Cardiac muscle cell (in vitro differentiated cells and primary cell): ENCODE measurements around the gene FOXI1. TPM values are rescaled to one million over a fixed set of nuclear protein-coding genes. Genes with fewer than 3 reads are reported as not detected.

Source experiments
- DNase-seq, 2 donors: peaks; one replicate each; pipeline versions ENCODE4 v3.0.0 to v3.0.0-alpha.2; 2010 to 2017; ENCODE audit warnings: low read depth in 1 of 2, low spot score in 1 of 2
- H3K27ac ChIP-seq: fragments of 200-600 bp; sonication (generic); 2 replicates; pipeline ENCODE4 v1.5.1; 2016
- H3K27me3 ChIP-seq: fragments of 200-600 bp; sonication (generic); 2 replicates; pipeline ENCODE4 v1.6.0; 2016; ENCODE audit warnings: control low read depth
- H3K36me3 ChIP-seq: fragments of 200-600 bp; sonication (generic); 2 replicates; pipeline ENCODE4 v1.5.1; 2016; ENCODE audit warnings: control low read depth
- H3K4me1 ChIP-seq: fragments of 200-600 bp; sonication (generic); 2 replicates; pipeline ENCODE4 v1.8.1; 2017; ENCODE audit warnings: low read depth, mild to moderate bottlenecking, mixed run types
- H3K4me3 ChIP-seq: fragments of 200-600 bp; sonication (generic); 2 replicates; pipeline ENCODE4 v1.5.1; 2016; ENCODE audit warnings: mild to moderate bottlenecking
- H3K9me3 ChIP-seq: fragments of 200-600 bp; sonication (generic); 2 replicates; pipeline ENCODE4 v1.5.1; 2017; ENCODE audit warnings: low read depth, mild to moderate bottlenecking, control low read depth
- CTCF ChIP-seq: IDR thresholded peaks from 2 replicates; pipeline ENCODE4 v1.5.1; 2012; ENCODE audit warnings: low read depth, mild to moderate bottlenecking, low read length
- polyA plus RNA-seq: library from polyadenylated mRNA; unstranded; fragments of >200 nt; fragmentation: Nextera tagmentation; extraction: Ambion mirVana; gene quantifications from 2 replicates; pipeline ENCODE4 v1.2.1, GENCODE V29; 2016
- total RNA-seq: library from RNA; depleted of rRNA; stranded (reverse); fragments of >200 nt; gene quantifications from 2 replicates; pipeline ENCODE4 v1.2.3, GENCODE V29; 2016

Gene FOXI1
- total and polyA plus RNA-seq, 2 experiments from 2014 or later: not detected

- no peaks in the 10 kb centered on the region for H3K9me3 ChIP-seq
- H3K4me1 ChIP-seq: no peaks in the 10 kb centered on the region
- H3K4me3 ChIP-seq: no peak overlapping the region
- no peak overlapping the region for H3K27ac ChIP-seq
- no peaks in the 10 kb centered on the region for H3K27me3 ChIP-seq
- DNase-seq: no peak
- no peak for TF ChIP-seq CTCF
- no peaks in the 10 kb centered on the region for H3K36me3 ChIP-seq
Observed at GRCh38 chr5:170076211-170076610, 29.5 kb upstream of the FOXI1 start.

DNA sequence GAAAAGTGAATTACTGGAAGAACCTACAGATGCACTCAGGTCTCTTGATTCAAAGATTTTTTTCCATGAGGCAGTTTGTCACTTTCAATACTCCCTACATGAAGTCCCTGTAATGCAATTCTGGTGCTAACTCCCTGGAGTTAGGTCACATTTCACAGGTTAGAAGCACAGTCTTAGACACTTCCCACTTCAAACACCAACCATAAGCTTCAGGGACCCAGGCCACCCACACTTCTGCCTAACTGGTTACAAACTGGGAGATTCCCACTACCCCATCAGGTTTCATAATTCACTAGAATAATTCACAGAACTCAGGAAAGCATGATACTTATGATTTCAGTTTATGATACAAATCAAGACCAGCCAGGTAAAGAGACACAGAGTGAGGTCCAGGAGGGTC is 29.0 kb upstream of the FOXI1 start:
- no peak overlapping the region for H3K4me3 ChIP-seq
- DNase-seq: no peak
- TF ChIP-seq CTCF: no peak
- H3K36me3 ChIP-seq: no peaks in the 10 kb centered on the region
- H3K4me1 ChIP-seq: no peaks in the 10 kb centered on the region
- H3K27ac ChIP-seq: no peak overlapping the region
- H3K27me3 ChIP-seq: no peaks in the 10 kb centered on the region
- no peaks in the 10 kb centered on the region for H3K9me3 ChIP-seq

- H3K4me1 ChIP-seq: no peaks in the 10 kb centered on the region
- H3K9me3 ChIP-seq: no peaks in the 10 kb centered on the region
- no peak overlapping the region for H3K27ac ChIP-seq
- no peak for TF ChIP-seq CTCF
- no peak for DNase-seq
- H3K4me3 ChIP-seq: no peak overlapping the region
- no peaks in the 10 kb centered on the region for H3K27me3 ChIP-seq
- H3K36me3 ChIP-seq: no peaks in the 10 kb centered on the region
Observed at GRCh38 chr5:170077526-170077925, 28.2 kb upstream of the FOXI1 start.

GRCh38 chr5:170078458-170078857 is 27.2 kb upstream of the FOXI1 start:
- no peak overlapping the region for H3K27ac ChIP-seq

DNA sequence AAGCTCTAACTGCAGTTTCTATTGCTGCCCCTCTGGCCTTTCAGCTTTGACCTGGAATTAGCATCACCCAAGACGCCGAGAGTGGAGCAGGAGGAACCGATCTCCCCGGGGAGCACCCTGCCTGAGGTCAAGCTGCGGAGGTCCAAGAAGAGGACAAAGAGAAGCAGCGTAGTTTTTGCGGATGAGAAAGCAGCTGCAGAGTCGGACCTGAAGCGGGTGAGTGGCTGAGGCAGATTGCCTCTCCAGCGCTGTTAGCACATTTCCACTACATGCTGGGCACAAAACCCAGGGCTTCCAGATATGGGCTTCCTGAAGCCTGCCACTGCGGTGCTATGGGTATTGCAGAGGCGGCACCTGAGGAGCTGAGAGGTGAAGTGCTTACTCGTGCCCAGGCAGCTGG is 26.8 kb upstream of the FOXI1 start:
- Histone ChIP-seq H3K27me3 (no peaks in the 10 kb centered on the region), H3K27ac (no peak overlapping the region), H3K9me3 (no peaks in the 10 kb centered on the region), H3K4me1 (no peaks in the 10 kb centered on the region), H3K36me3 (no peaks in the 10 kb centered on the region), H3K4me3 (no peak overlapping the region)
- DNase-seq: no peak
- TF ChIP-seq CTCF: no peak

More at GRCh38 chr5:170078458-170078857, 27.2 kb upstream of the FOXI1 start:
- H3K36me3 ChIP-seq: no peaks in the 10 kb centered on the region
- DNase-seq: no peak
- no peaks in the 10 kb centered on the region for H3K27me3 ChIP-seq
- no peaks in the 10 kb centered on the region for H3K9me3 ChIP-seq
- H3K4me1 ChIP-seq: no peaks in the 10 kb centered on the region
- H3K4me3 ChIP-seq: no peak overlapping the region
- TF ChIP-seq CTCF: no peak

DNA sequence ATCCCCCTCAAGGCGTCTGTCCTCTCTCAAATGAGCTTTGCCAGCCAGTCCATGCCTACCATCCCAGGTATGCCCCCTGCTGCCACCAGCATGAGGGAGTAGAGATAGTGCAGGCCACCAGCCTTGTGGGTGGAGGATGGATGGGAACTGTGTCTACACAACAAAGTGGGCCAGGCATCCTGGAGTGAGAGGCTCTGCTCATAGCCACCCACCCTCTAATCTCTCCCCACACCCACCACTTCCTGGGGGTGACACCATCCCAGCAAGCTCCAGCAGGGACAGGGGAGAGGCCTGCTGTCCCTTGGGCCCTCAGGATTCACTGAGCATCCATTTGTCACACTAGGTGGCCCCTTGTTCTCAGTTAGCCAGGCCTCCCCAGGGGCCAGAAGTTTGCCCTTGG is 25.5 kb upstream of the FOXI1 start:
- H3K27me3 ChIP-seq: no peaks in the 10 kb centered on the region
- DNase-seq: no peak
- H3K9me3 ChIP-seq: no peaks in the 10 kb centered on the region
- H3K4me1 ChIP-seq: no peaks in the 10 kb centered on the region
- H3K27ac ChIP-seq: no peak overlapping the region
- H3K4me3 ChIP-seq: no peak overlapping the region
- no peak for TF ChIP-seq CTCF
- H3K36me3 ChIP-seq: no peaks in the 10 kb centered on the region
